ENCODE results near the gene WASL. TPM values are rescaled to one million over a fixed set of nuclear protein-coding genes. Genes with fewer than 3 reads are reported as not detected.
"Not testable (repeated sequence)": the region's sequence is repeated elsewhere in the genome, so short reads cannot be mapped to it uniquely, and the experiment has no call there.

Gene WASL
- total RNA-seq, 2 donors from 2014 or later = 38.1 to 58.1 TPM

- intact Hi-C loops (cut with DNase I) = no loop called here
- DNase-seq (ENCODE audit: low spot score) = no peak
Observed at GRCh38 chr7:123643495-123644441, 105.0 kb downstream of the WASL start.

GRCh38 chr7:123641901-123642300 is 106.9 kb downstream of the WASL start:
- DNase-seq (ENCODE audit: low spot score) = no peak
- intact Hi-C loops (cut with DNase I) = no loop called here

- no peak for DNase-seq (ENCODE audit: low spot score)
- intact Hi-C loops (cut with DNase I) = no loop called here
Observed at GRCh38 chr7:123640583-123640982, 108.2 kb downstream of the WASL start.

GRCh38 chr7:123639631-123640030 is 109.2 kb downstream of the WASL start:
- intact Hi-C loops (cut with DNase I) = no loop called here
- DNase-seq (ENCODE audit: low spot score) = no peak

- intact Hi-C loops (cut with DNase I) = no loop called here
- DNase-seq (ENCODE audit: low spot score) = no peak
Observed at GRCh38 chr7:123637878-123638277, 110.9 kb downstream of the WASL start.

- no peak for DNase-seq (ENCODE audit: low spot score)
- intact Hi-C loops (cut with DNase I) = no loop called here
Observed at GRCh38 chr7:123637203-123637602, 111.6 kb downstream of the WASL start.

GRCh38 chr7:123635551-123636359 is 113.0 kb downstream of the WASL start:
- DNase-seq (ENCODE audit: low spot score) = no peak
- intact Hi-C loops (cut with DNase I) = no loop called here

GRCh38 chr7:123634011-123634573 is 114.7 kb downstream of the WASL start:
- DNase-seq (ENCODE audit: low spot score); intact Hi-C loops (cut with DNase I): not testable (repeated sequence)

GRCh38 chr7:123633553-123633952 is 115.2 kb downstream of the WASL start:
- intact Hi-C loops (cut with DNase I) = no loop called here
- no peak for DNase-seq (ENCODE audit: low spot score)

- no peak for DNase-seq (ENCODE audit: low spot score)
- intact Hi-C loops (cut with DNase I) = no loop called here
Observed at GRCh38 chr7:123632808-123633207, 116.0 kb downstream of the WASL start.

Other genes starting within 250 kb of the WASL start
- 1 to 10 TPM in 1 of 2 donors, under 1 TPM in 1; 0.97 to 1.0 TPM for gene IQUB, start 214.4 kb downstream of the WASL start, total RNA-seq
- 10 to 100 TPM; 84.8 to 85.7 TPM for gene NDUFA5, start 191.2 kb downstream of the WASL start, total RNA-seq
- gene ASB15, start 147.2 kb downstream of the WASL start, total RNA-seq = not detected
- gene LMOD2, start 93.1 kb downstream of the WASL start, total RNA-seq = not detected
- not detected for gene HYAL4, start 96.2 kb upstream of the WASL start, total RNA-seq
- not detected for gene SPAM1, start 176.2 kb upstream of the WASL start, total RNA-seq